GM12878 (cell line): Measurements from ENCODE around the gene MAPK8IP1. TPM values are rescaled to one million over a fixed set of nuclear protein-coding genes. Genes with fewer than 3 reads are reported as not detected.

ENCODE experiments used
- ATAC-seq: fragments of 200-7000 bp; cut with Tn5 transposase; 3 replicates; pipeline ENCODE4 v1.9.1; 2020; ENCODE audit warnings: mild to moderate bottlenecking, moderate library complexity
- BruUV-seq: library from RNA; stranded (reverse); fragments of 400-500 nt; replicated peaks from 2 replicates; lab custom pipeline; 2021; lab: Mats Ljungman, UMichigan
- CTCF ChIA-PET: fragments of 300-600 bp; sonication (Branson Sonifier 250); formaldehyde crosslinking; extraction: SDS; loops from one replicate; lab custom pipeline; 2021; ENCODE audit warnings: inconsistent platforms; lab: Yijun Ruan, JAX
- POLR2A ChIA-PET: fragments of 350-600 bp; formaldehyde crosslinking; extraction: SDS; loops from one replicate; lab custom pipeline; 2021; ENCODE audit warnings: inconsistent platforms; lab: Charles Lee
- RAD21 ChIA-PET: fragments of 300-600 bp; sonication (Branson Sonifier 250); formaldehyde crosslinking; loops from one replicate; lab custom pipeline; 2023; ENCODE audit warnings: antibody characterized with exemption; ENCODE audit not compliant: unreplicated experiment; lab: Charles Lee
- SMC1A ChIA-PET: fragments of 300-600 bp; sonication (Branson Sonifier 250); formaldehyde crosslinking; loops from one replicate; lab custom pipeline; 2023; ENCODE audit not compliant: unreplicated experiment, uncharacterized antibody; lab: Charles Lee
- DNase-seq: peaks from one replicate; pipeline ENCODE4 v3.0.0-alpha.2; 2011; ENCODE audit warnings: low read depth, low spot score
- FAIRE-seq: peaks from 3 replicates; lab custom pipeline; 2011; peaks lifted over from hg19 to GRCh38; lab: Jason Lieb, UNC
- H2AFZ ChIP-seq: 2 replicates; pipeline ENCODE4 v1.6.0; 2011; ENCODE audit warnings: low read depth, low read length, control low read depth; ENCODE audit not compliant: control insufficient read depth
- H3K27ac ChIP-seq: 2 replicates; pipeline ENCODE4 v1.5.1; 2011; ENCODE audit warnings: control low read depth; ENCODE audit not compliant: control insufficient read depth, insufficient read depth
- H3K27me3 ChIP-seq, 2 experiments: replicated peaks in 1 of 2; 2 replicates each; pipeline versions ENCODE4 v1.6.0 to v1.6.1; 2011; ENCODE audit warnings: low read length in 1 of 2; ENCODE audit not compliant: control insufficient read depth in 2 of 2, insufficient read depth in 2 of 2
- H3K36me3 ChIP-seq, 2 experiments: 2 replicates each; pipeline ENCODE4 v1.5.1; 2011; ENCODE audit warnings: low read length in 1 of 2; ENCODE audit not compliant: control insufficient read depth in 2 of 2, insufficient read depth in 2 of 2
- H3K4me1 ChIP-seq: 2 replicates; pipeline ENCODE4 v1.6.1; 2011; ENCODE audit warnings: mild to moderate bottlenecking, low read length, moderate library complexity, mixed read lengths; ENCODE audit not compliant: control insufficient read depth, insufficient read depth
- H3K4me2 ChIP-seq: 2 replicates; pipeline ENCODE4 v1.6.0; 2011; ENCODE audit warnings: control low read depth; ENCODE audit not compliant: control insufficient read depth, insufficient read depth
- H3K4me3 ChIP-seq: fragments of 200-600 bp; sonication (generic); 2 replicates; pipeline ENCODE4 v1.5.1; 2016
- H3K79me2 ChIP-seq: 2 replicates; pipeline ENCODE4 v1.6.0; 2011; ENCODE audit warnings: low read length; ENCODE audit not compliant: control insufficient read depth, insufficient read depth
- H3K9ac ChIP-seq: 2 replicates; pipeline ENCODE4 v1.8.0; 2011; ENCODE audit warnings: low read length, control low read depth, mixed read lengths; ENCODE audit not compliant: control insufficient read depth, insufficient read depth
- H3K9me3 ChIP-seq: replicated peaks from 3 replicates; pipeline ENCODE4 v1.5.1; 2011; ENCODE audit warnings: mild to moderate bottlenecking, low read length; ENCODE audit not compliant: control insufficient read depth, insufficient read depth
- H4K20me1 ChIP-seq: 2 replicates; pipeline ENCODE4 v1.6.0; 2011; ENCODE audit not compliant: control insufficient read depth, insufficient read depth
- EED ChIP-seq: sonication (generic); IDR thresholded peaks from 2 replicates; pipeline ENCODE4 v1.6.1; 2016; ENCODE audit warnings: antibody characterized with exemption, low read depth
- ESRRA ChIP-seq: IDR thresholded peaks from 2 replicates; pipeline ENCODE4 v1.6.1; 2012; ENCODE audit warnings: mild to moderate bottlenecking, low read length, improper control_type of control experiment
- MYC ChIP-seq: IDR thresholded peaks from 2 replicates; pipeline ENCODE4 v1.6.1; 2011; ENCODE audit warnings: mild to moderate bottlenecking, low read length, moderate library complexity, inconsistent platforms; ENCODE audit not compliant: insufficient read depth, insufficient replicate concordance, insufficient read length, severe bottlenecking
- SMARCA5 ChIP-seq: fragments of 450-650 bp; IDR thresholded peaks from 2 replicates; pipeline ENCODE4 v1.6.1; 2017; ENCODE audit warnings: mild to moderate bottlenecking
- WGBS: methylation state at CpG from one replicate; pipeline ENCODE4 v1.1.6; 2016; ENCODE audit warnings: low lambda C conversion rate; ENCODE audit not compliant: insufficient replicate concordance, insufficient coverage; ENCODE audit errors: missing lambda C conversion rate; 5-methylcytosine and 5-hydroxymethylcytosine counted together
- in situ Hi-C: fragments of 300-500 bp; cut with MboI; formaldehyde crosslinking; loops from 9 replicates; pipeline ENCODE4 v1.14.3; 2018; ENCODE audit warnings: mixed read lengths
- intact Hi-C: fragments of 100-400 bp; cut with micrococcal nuclease; formaldehyde crosslinking; loops from one replicate; pipeline ENCODE4 v1.14.2; 2022; ENCODE audit not compliant: unreplicated experiment
- polyA plus RNA-seq, 11 experiments: library from polyadenylated mRNA; depleted of rRNA in 4 of 11; unstranded in 6 of 11; stranded (reverse) in 5 of 11; fragments of >200 nt; fragmentation: Nextera tagmentation in 4 of 11; fragmentation: Illumina TruSeq in 1 of 11; extraction: Ambion mirVana in 4 of 11; extraction: Trizol in 1 of 11; gene quantifications; 1 replicate in 1 of 11; 2 replicates in 10 of 11; pipeline versions ENCODE4 v1.2.1 to v1.2.3, GENCODE V29; 2011 to 2016; ENCODE audit warnings: inconsistent platforms in 2 of 11, missing spikeins in 2 of 11, low read depth in 1 of 11
- total RNA-seq, 4 experiments: library from RNA; depleted of rRNA in 3 of 4; stranded (reverse); fragments of >200 nt in 3 of 4; fragmentation: Illumina TruSeq in 1 of 4; extraction: Trizol in 1 of 4; gene quantifications; 2 replicates each; pipeline versions ENCODE4 v1.2.1 to v1.2.3, GENCODE V29; 2013 to 2021
- TF ChIP-seq, protein P1 (sequence below): fragments of 450-650 bp; IDR thresholded peaks from 2 replicates; pipeline ENCODE4 v1.6.1; 2017; ENCODE audit warnings: mild to moderate bottlenecking, moderate library complexity
- TF ChIP-seq, protein P2 (sequence below): IDR thresholded peaks from 2 replicates; pipeline ENCODE4 v1.6.1; 2011; ENCODE audit warnings: borderline replicate concordance, low read depth, mild to moderate bottlenecking, moderate library complexity, low read length; ENCODE audit not compliant: insufficient read depth, poor library complexity, severe bottlenecking
- TF ChIP-seq, protein P3 (sequence below): fragments of 150-350 bp; IDR thresholded peaks from 2 replicates; pipeline ENCODE4 v1.6.1; 2014; ENCODE audit warnings: mild to moderate bottlenecking, low read depth, low read length
- TF ChIP-seq, protein P4 (sequence below): IDR thresholded peaks from 2 replicates; pipeline ENCODE4 v1.6.1; 2012; ENCODE audit warnings: improper control_type of control experiment, low read depth, low read length; ENCODE audit not compliant: insufficient replicate concordance

The MAPK8IP1 gene
- total and polyA plus RNA-seq, 10 of the 15 experiments (the other 5 are each of a cell fraction or from before 2014, with no cell fraction given), result 0.04 to 0.44 (median 0.11) TPM; not detected in 2

DNA sequence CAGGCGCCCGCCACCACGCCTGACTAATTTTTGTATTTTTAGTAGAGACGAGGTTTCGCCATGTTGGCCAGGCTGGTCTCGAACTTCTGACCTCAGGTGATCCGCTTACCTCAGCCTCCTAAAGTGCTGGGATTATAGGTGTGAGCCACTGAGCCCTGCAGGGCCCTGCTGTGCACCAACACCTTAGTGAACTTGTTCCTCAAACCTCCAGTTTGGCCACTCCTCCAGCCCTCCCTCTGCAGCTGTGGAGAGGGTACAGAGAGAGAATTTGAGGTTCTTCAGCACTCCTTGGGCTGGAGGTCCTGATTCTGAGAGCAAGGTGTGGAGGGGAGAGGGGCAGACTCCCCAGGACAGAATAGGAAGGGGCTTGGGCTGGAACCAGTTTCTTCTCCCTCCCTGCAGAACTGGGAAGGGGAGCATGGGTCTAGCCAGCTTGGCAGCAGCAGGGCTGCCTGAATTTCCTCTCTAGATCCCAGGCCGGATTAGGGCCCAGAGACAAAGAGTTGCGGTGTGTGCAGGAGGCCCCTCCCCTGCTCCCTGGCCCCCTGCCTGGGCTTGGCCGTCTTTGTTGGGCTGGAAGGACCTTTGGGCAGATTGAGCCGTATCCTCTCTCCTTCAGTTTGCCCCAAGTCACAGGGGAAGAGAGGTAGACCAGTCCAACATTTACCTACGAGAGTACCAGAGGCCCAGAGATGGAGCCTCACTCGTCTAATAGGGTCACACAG is 34.5 kb downstream of the MAPK8IP1 start:
- no peak for FAIRE-seq
- POLR2A ChIA-PET, result interaction anchor here (2.6 kb wide), 1 partner anchor 10 kb away, joined by 27 read pairs; no protein-coding TSS in a partner anchor
- peaks cover 18% of the 10 kb centered on the region for H3K4me1 ChIP-seq
- no peak for TF ChIP-seq EED
- TF ChIP-seq, protein P1, sequence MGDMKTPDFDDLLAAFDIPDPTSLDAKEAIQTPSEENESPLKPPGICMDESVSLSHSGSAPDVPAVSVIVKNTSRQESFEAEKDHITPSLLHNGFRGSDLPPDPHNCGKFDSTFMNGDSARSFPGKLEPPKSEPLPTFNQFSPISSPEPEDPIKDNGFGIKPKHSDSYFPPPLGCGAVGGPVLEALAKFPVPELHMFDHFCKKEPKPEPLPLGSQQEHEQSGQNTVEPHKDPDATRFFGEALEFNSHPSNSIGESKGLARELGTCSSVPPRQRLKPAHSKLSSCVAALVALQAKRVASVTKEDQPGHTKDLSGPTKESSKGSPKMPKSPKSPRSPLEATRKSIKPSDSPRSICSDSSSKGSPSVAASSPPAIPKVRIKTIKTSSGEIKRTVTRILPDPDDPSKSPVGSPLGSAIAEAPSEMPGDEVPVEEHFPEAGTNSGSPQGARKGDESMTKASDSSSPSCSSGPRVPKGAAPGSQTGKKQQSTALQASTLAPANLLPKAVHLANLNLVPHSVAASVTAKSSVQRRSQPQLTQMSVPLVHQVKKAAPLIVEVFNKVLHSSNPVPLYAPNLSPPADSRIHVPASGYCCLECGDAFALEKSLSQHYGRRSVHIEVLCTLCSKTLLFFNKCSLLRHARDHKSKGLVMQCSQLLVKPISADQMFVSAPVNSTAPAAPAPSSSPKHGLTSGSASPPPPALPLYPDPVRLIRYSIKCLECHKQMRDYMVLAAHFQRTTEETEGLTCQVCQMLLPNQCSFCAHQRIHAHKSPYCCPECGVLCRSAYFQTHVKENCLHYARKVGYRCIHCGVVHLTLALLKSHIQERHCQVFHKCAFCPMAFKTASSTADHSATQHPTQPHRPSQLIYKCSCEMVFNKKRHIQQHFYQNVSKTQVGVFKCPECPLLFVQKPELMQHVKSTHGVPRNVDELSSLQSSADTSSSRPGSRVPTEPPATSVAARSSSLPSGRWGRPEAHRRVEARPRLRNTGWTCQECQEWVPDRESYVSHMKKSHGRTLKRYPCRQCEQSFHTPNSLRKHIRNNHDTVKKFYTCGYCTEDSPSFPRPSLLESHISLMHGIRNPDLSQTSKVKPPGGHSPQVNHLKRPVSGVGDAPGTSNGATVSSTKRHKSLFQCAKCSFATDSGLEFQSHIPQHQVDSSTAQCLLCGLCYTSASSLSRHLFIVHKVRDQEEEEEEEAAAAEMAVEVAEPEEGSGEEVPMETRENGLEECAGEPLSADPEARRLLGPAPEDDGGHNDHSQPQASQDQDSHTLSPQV, result no peak
- TF ChIP-seq ESRRA, result no peak
- TF ChIP-seq, protein P2, sequence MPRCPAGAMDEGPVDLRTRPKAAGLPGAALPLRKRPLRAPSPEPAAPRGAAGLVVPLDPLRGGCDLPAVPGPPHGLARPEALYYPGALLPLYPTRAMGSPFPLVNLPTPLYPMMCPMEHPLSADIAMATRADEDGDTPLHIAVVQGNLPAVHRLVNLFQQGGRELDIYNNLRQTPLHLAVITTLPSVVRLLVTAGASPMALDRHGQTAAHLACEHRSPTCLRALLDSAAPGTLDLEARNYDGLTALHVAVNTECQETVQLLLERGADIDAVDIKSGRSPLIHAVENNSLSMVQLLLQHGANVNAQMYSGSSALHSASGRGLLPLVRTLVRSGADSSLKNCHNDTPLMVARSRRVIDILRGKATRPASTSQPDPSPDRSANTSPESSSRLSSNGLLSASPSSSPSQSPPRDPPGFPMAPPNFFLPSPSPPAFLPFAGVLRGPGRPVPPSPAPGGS, result no peak
- TF ChIP-seq, protein P3, sequence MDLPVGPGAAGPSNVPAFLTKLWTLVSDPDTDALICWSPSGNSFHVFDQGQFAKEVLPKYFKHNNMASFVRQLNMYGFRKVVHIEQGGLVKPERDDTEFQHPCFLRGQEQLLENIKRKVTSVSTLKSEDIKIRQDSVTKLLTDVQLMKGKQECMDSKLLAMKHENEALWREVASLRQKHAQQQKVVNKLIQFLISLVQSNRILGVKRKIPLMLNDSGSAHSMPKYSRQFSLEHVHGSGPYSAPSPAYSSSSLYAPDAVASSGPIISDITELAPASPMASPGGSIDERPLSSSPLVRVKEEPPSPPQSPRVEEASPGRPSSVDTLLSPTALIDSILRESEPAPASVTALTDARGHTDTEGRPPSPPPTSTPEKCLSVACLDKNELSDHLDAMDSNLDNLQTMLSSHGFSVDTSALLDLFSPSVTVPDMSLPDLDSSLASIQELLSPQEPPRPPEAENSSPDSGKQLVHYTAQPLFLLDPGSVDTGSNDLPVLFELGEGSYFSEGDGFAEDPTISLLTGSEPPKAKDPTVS, result no peak
- TF ChIP-seq, protein P4, sequence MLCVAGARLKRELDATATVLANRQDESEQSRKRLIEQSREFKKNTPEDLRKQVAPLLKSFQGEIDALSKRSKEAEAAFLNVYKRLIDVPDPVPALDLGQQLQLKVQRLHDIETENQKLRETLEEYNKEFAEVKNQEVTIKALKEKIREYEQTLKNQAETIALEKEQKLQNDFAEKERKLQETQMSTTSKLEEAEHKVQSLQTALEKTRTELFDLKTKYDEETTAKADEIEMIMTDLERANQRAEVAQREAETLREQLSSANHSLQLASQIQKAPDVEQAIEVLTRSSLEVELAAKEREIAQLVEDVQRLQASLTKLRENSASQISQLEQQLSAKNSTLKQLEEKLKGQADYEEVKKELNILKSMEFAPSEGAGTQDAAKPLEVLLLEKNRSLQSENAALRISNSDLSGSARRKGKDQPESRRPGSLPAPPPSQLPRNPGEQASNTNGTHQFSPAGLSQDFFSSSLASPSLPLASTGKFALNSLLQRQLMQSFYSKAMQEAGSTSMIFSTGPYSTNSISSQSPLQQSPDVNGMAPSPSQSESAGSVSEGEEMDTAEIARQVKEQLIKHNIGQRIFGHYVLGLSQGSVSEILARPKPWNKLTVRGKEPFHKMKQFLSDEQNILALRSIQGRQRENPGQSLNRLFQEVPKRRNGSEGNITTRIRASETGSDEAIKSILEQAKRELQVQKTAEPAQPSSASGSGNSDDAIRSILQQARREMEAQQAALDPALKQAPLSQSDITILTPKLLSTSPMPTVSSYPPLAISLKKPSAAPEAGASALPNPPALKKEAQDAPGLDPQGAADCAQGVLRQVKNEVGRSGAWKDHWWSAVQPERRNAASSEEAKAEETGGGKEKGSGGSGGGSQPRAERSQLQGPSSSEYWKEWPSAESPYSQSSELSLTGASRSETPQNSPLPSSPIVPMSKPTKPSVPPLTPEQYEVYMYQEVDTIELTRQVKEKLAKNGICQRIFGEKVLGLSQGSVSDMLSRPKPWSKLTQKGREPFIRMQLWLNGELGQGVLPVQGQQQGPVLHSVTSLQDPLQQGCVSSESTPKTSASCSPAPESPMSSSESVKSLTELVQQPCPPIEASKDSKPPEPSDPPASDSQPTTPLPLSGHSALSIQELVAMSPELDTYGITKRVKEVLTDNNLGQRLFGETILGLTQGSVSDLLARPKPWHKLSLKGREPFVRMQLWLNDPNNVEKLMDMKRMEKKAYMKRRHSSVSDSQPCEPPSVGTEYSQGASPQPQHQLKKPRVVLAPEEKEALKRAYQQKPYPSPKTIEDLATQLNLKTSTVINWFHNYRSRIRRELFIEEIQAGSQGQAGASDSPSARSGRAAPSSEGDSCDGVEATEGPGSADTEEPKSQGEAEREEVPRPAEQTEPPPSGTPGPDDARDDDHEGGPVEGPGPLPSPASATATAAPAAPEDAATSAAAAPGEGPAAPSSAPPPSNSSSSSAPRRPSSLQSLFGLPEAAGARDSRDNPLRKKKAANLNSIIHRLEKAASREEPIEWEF, result no peak
- TF ChIP-seq MYC, result no peak
- no peak for TF ChIP-seq SMARCA5

More for the DNA sequence above, 34.5 kb downstream of the MAPK8IP1 start:
- RAD21 ChIA-PET, result interaction anchor here (2.8 kb wide), 1 partner anchor 11 kb away, joined by 29 read pairs; no protein-coding TSS in a partner anchor
- CTCF ChIA-PET, result no interaction called here
- no TSS peak for BruUV-seq
- H3K4me2 ChIP-seq, result no peak overlapping the region
- H4K20me1 ChIP-seq, result no peaks in the 10 kb centered on the region
- H3K27ac ChIP-seq, result no peak overlapping the region
- ATAC-seq (no peak), DNase-seq (no peak)
- H3K9ac ChIP-seq, result no peak overlapping the region
- H3K9me3 ChIP-seq, result no peaks in the 10 kb centered on the region; the same call in 2 of the 3 replicates
- WGBS, result 53% methylated on average over 13 of the region's 13 CpGs
- SMC1A ChIA-PET, result interaction anchor here (2.3 kb wide), 1 partner anchor 74 kb away, joined by 10 read pairs; the partner anchor contains the start of gene CRY2
- H3K36me3 ChIP-seq, result peaks cover 0 to 6% of the 10 kb centered on the region in 2 experiments; a peak in 1 of 4 replicates
- no peak overlapping the region for H3K4me3 ChIP-seq
- H2AFZ ChIP-seq, result no peak overlapping the region
- H3K27me3 ChIP-seq, result peaks cover 6 to 18% of the 10 kb centered on the region in 2 experiments; a peak in 3 of 4 replicates
- intact Hi-C loops, result no loop called here
- peaks cover 16% of the 10 kb centered on the region for H3K79me2 ChIP-seq
- in situ Hi-C loops, result no loop called here
